Adrenal gland (tissue), 12 donors: ENCODE data around the gene DIAPH1. TPM values are rescaled to one million over a fixed set of nuclear protein-coding genes. Genes with fewer than 3 reads are reported as not detected.

Experiments used
- DNase-seq, 7 donors: peaks; one replicate each; pipeline ENCODE4 v3.0.0-alpha.2; 2019 to 2020
- H3K27ac ChIP-seq, 5 donors: fragments of 200-600 bp; sonication (generic) in 4 of 5; 1 replicate in 3 of 5; 2 replicates in 2 of 5; pipeline versions ENCODE4 v1.5.1 to v1.8.0; 2016 to 2020; ENCODE audit warnings: mild to moderate bottlenecking in 1 of 5
- H3K27me3 ChIP-seq: fragments of 200-600 bp; 2 replicates; pipeline ENCODE4 v1.8.0; 2021
- H3K36me3 ChIP-seq, 2 donors: fragments of 200-600 bp; replicated peaks in 1 of 2; 1 replicate in 1 of 2; 2 replicates in 1 of 2; pipeline versions ENCODE4 v1.5.1 to v1.8.0; 2018 to 2022
- H3K4me1 ChIP-seq, 2 donors: fragments of 200-600 bp; replicated peaks in 1 of 2; 1 replicate in 1 of 2; 2 replicates in 1 of 2; pipeline versions ENCODE4 v1.5.1 to v1.8.0; 2018 to 2021
- H3K4me3 ChIP-seq, 4 donors: fragments of 200-600 bp; sonication (generic) in 3 of 4; one replicate each; pipeline ENCODE4 v1.5.1; 2016 to 2018
- H3K9me3 ChIP-seq, 3 donors: fragments of 200-600 bp; sonication (generic) in 1 of 3; replicated peaks in 1 of 3; 1 replicate in 2 of 3; 2 replicates in 1 of 3; pipeline versions ENCODE4 v1.5.1 to v1.8.0; 2016 to 2021
- POLR2A ChIP-seq, 2 donors: fragments of 450-650 bp; IDR thresholded peaks; one replicate each; pipeline ENCODE4 v1.6.1; 2017; ENCODE audit warnings: antibody characterized with exemption in 2 of 2, mild to moderate bottlenecking in 2 of 2, moderate library complexity in 1 of 2
- WGBS, 4 donors: extraction: QIAGEN DNeasy Blood & Tissue Kit in 2 of 4; methylation state at CpG; one replicate each; pipeline versions ENCODE4 v1.1.5 to v1.1.7; 2013 to 2017; 5-methylcytosine and 5-hydroxymethylcytosine counted together
- intact Hi-C, 2 donors: fragments of 100-400 bp; cut with DNase I; formaldehyde crosslinking; loops; one replicate each; pipeline versions ENCODE4 v1.14.1 to v1.15.0; 2022 to 2023
- polyA plus RNA-seq, 3 donors: library from polyadenylated mRNA; stranded (reverse); fragments of 200-250 nt in 2 of 3; fragments of 350-450 nt in 1 of 3; fragmentation: Illumina TruSeq in 1 of 3; extraction: RNeasy Lipid Tissue Mini Kit (QIAGEN cat#74804) in 1 of 3; gene quantifications; one replicate each; pipeline ENCODE4 v1.2.3, GENCODE V29; 2013 to 2014
- total RNA-seq, 9 donors: library from RNA; depleted of rRNA in 4 of 9; stranded (reverse); fragments of >200 nt in 4 of 9; fragments of 120-200 nt in 1 of 9; fragmentation: NEBNext Ultra II Directional in 1 of 9; extraction: Animal tissue kit (Norgen Biotek cat#: 25700) in 1 of 9; gene quantifications; one replicate each; pipeline versions ENCODE4 v1.1.0 to v1.2.4, GENCODE V29; 2013 to 2023
- TF ChIP-seq, protein P1 (sequence below), 6 experiments: fragments of 450-650 bp in 4 of 6; fragments of 200-600 bp in 2 of 6; sonication (generic) in 1 of 6; IDR thresholded peaks; 1 replicate in 5 of 6; 2 replicates in 1 of 6; pipeline versions ENCODE4 v1.5.1 to v1.8.0; 2016 to 2021; ENCODE audit warnings: antibody characterized with exemption in 6 of 6, mild to moderate bottlenecking in 2 of 6, moderate library complexity in 1 of 6
- donor health status: healthy with polysubstance abuse.
- donor health status: Bipolar disorder and iron deficiency.
- donor health status: DM: yes; HTN: yes; CAD: no.
- donor health status: DM: no; HTN: no; CAD: no.
- donor health status: DM: no; HTN: no; CAD: no.
- donor health status: DM: yes; HTN: yes; CAD: no.

DIAPH1 gene
- total and polyA plus RNA-seq, 12 donors = 17.8 to 91.2 (median 48.8) TPM

DNA sequence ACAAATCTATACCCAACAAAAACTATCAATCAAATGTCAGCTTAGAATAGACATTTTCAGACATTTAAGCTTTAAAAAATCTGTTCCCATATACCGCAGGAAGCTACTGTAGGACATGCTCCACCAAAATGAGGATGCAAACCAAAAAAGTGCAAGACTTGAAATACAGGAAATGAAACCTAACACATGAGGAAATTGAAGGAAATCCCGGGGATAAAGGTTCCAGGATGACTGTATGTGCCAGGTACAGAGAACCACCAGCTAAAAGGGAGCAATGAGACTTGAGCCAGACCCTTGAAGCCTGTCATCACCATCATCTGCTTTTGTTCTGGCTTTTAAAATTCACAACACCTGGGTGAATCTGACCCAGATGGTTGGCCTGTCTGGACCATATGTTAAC is 21.4 kb downstream of the DIAPH1 start:
- Histone ChIP-seq H3K9me3 (no peaks in the 10 kb centered on the region), H3K27ac (no peak overlapping the region), H3K27me3 (no peaks in the 10 kb centered on the region), H3K4me1 (peaks cover 0 to 10% of the 10 kb centered on the region in 2 donors), H3K4me3 (no peak overlapping the region), H3K36me3 (no peaks in the 10 kb centered on the region)
- WGBS, 4 donors = 62 to 81% (median 72%) methylated on average over 2 of the region's 2 CpGs
- no peak for DNase-seq
- intact Hi-C loops = no loop called here
- TF ChIP-seq POLR2A (IDR thresholded peaks at IDR 0.05) = no peak
- TF ChIP-seq, protein P1, sequence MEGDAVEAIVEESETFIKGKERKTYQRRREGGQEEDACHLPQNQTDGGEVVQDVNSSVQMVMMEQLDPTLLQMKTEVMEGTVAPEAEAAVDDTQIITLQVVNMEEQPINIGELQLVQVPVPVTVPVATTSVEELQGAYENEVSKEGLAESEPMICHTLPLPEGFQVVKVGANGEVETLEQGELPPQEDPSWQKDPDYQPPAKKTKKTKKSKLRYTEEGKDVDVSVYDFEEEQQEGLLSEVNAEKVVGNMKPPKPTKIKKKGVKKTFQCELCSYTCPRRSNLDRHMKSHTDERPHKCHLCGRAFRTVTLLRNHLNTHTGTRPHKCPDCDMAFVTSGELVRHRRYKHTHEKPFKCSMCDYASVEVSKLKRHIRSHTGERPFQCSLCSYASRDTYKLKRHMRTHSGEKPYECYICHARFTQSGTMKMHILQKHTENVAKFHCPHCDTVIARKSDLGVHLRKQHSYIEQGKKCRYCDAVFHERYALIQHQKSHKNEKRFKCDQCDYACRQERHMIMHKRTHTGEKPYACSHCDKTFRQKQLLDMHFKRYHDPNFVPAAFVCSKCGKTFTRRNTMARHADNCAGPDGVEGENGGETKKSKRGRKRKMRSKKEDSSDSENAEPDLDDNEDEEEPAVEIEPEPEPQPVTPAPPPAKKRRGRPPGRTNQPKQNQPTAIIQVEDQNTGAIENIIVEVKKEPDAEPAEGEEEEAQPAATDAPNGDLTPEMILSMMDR (IDR thresholded peaks at IDR 0.05) = no peak

DNA sequence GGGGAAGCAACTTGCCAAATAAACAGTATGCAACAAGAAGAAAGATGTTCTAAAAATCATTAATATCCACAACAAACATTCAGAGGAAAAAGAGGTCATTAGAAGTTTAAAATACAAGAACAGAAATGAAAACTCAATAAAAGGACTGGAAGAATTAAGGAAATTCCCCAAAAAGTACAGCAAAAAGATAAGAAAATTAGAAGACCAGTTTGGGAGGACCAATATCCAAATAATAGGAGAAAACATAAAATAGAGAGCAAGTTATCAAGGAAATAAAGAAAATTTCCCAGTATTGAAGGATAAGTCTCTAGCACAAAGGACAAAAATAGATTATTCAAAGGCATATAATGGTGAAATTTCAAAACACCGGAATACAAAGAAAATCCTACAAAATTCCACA is 21.9 kb downstream of the DIAPH1 start:
- intact Hi-C loops = no loop called here
- H3K4me3 ChIP-seq = no peak overlapping the region
- no peaks in the 10 kb centered on the region for H3K36me3 ChIP-seq
- H3K27me3 ChIP-seq = no peaks in the 10 kb centered on the region
- peaks cover 0 to 10% of the 10 kb centered on the region in 2 donors for H3K4me1 ChIP-seq
- H3K9me3 ChIP-seq = no peaks in the 10 kb centered on the region
- TF ChIP-seq POLR2A (IDR thresholded peaks at IDR 0.05) = no peak
- TF ChIP-seq, protein P1 (IDR thresholded peaks at IDR 0.05) = no peak
- no peak for DNase-seq
- WGBS, 4 donors = 98 to 100% (median 100%) methylated on average over 1 of the region's 1 CpG
- no peak overlapping the region for H3K27ac ChIP-seq

DNA sequence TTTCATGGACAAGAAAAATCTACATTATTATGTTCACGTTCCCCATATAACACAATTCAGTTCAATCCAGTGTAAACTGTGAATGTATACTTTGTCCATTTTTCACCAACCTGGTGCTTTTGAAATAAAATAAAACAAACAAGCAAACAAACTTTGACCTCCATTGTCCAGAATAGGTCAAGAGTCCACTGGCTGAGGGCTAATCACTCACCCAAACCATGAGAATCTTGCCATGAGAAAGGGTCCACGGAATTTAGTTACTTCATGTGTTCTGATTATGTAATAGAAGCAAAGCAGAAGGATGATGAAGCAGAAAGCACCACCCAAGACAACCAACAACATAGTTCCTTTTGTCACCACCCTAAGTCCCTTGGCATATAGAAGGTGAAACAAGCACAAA is 28.7 kb downstream of the DIAPH1 start:
- Histone ChIP-seq H3K36me3 (peaks cover 0 to 14% of the 10 kb centered on the region in 2 donors), H3K27me3 (no peaks in the 10 kb centered on the region), H3K9me3 (no peaks in the 10 kb centered on the region), H3K27ac (no peak overlapping the region), H3K4me3 (no peak overlapping the region), H3K4me1 (no peaks in the 10 kb centered on the region)
- intact Hi-C loops = no loop called here
- WGBS, 4 donors = 64 to 74% (median 70%) methylated on average over 2 of the region's 2 CpGs
- no peak for DNase-seq
- TF ChIP-seq POLR2A (IDR thresholded peaks at IDR 0.05) = no peak
- TF ChIP-seq, protein P1 (IDR thresholded peaks at IDR 0.05) = no peak

DNA sequence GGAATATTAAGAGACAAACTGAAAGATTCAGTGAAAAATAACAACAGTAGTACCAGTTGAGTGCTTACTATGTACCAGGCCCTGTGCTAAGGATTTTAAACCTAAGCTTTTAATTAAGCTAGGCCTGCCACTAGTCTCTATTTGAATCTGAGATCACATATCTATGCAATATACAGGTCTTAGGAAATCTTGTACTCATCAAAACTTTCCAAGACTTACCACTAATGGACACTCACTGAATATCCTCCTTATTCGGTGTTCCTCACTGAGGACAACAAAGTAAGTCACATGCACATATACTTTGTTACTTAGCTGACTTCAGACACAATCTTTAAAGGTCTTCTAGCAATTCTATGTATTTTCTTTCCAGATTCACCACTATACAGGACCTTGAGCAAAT is 32.6 kb downstream of the DIAPH1 start:
- WGBS, 4 donors = 88 to 97% (median 90%) methylated on average over 1 of the region's 1 CpG
- Histone ChIP-seq H3K9me3 (no peaks in the 10 kb centered on the region), H3K36me3 (peaks cover 0 to 31% of the 10 kb centered on the region in 2 donors), H3K4me3 (no peak overlapping the region), H3K27me3 (no peaks in the 10 kb centered on the region), H3K27ac (no peak overlapping the region), H3K4me1 (no peaks in the 10 kb centered on the region)
- TF ChIP-seq, protein P1 (IDR thresholded peaks at IDR 0.05) = no peak
- TF ChIP-seq POLR2A (IDR thresholded peaks at IDR 0.05) = no peak
- DNase-seq = no peak
- intact Hi-C loops = loop anchor here (5.0 kb wide), 1 partner anchor 36 kb away; no protein-coding TSS in a partner anchor
